Nephron (organoid): Measurements from ENCODE around the gene GALNT11.

Experiments used
- H3K27ac Mint-ChIP-seq, 3 experiments: 2 replicates each; pipeline ENCODE4 v1.8.0; 2020; ENCODE audit warnings: mixed read lengths in 3 of 3, mild to moderate bottlenecking in 2 of 3, moderate library complexity in 1 of 3
- H3K27me3 Mint-ChIP-seq: 2 replicates; pipeline ENCODE4 v1.8.0; 2021; ENCODE audit warnings: low read depth, mild to moderate bottlenecking, moderate library complexity, mixed read lengths
- H3K36me3 Mint-ChIP-seq: 2 replicates; pipeline ENCODE4 v1.8.0; 2020; ENCODE audit warnings: low read depth, mixed read lengths
- H3K4me1 Mint-ChIP-seq: 2 replicates; pipeline ENCODE4 v1.8.0; 2020; ENCODE audit warnings: mixed read lengths
- H3K4me3 Mint-ChIP-seq, 3 experiments: 2 replicates each; pipeline ENCODE4 v1.8.0; 2020; ENCODE audit warnings: mild to moderate bottlenecking in 3 of 3, mixed read lengths in 3 of 3, moderate library complexity in 2 of 3
- H3K9me3 Mint-ChIP-seq: 2 replicates; pipeline ENCODE4 v1.8.0; 2020; ENCODE audit warnings: mixed read lengths
- CTCF ChIP-seq, 3 experiments: fragments of 200-600 bp; sonication (generic); IDR thresholded peaks; one replicate each; pipeline ENCODE4 v1.5.0; 2021; ENCODE audit warnings: antibody characterized with exemption in 3 of 3; ENCODE audit not compliant: unreplicated experiment in 3 of 3

Gene GALNT11

GRCh38 chr7:152108359-152108758 lies 82.9 kb downstream of the GALNT11 start:
- Mint-ChIP-seq H3K4me1 (peaks cover 6% of the 10 kb centered on the region), H3K9me3 (no peaks in the 10 kb centered on the region), H3K36me3 (peaks cover 72% of the 10 kb centered on the region), H3K4me3 (no peak overlapping the region), H3K27me3 (no peaks in the 10 kb centered on the region), H3K27ac (no peak overlapping the region)
- no peak for TF ChIP-seq CTCF (IDR thresholded peaks at IDR 0.05; ENCODE audit: unreplicated experiment in 3 of 3)

DNA sequence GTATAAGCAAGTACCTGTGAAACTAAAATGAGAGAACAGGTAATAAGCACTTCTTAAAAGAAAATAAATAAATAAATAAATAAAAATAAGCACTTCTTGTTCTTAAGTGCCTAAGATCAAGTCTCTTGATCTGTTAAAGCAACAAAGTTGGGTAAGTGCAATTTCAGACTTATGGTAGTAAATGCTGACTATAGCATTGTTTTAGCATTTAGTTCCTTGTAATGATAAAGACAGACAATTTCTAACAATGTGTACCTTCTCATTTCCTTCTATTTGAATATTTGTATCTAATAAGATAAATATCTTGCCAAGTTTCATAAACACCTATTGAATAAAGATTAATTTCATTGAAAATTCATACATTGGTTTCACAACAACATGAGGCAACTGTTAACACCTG lies 87.4 kb downstream of the GALNT11 start:
- no peak for TF ChIP-seq CTCF (IDR thresholded peaks at IDR 0.05; ENCODE audit: unreplicated experiment in 3 of 3)
- peaks cover 79% of the 10 kb centered on the region for H3K36me3 Mint-ChIP-seq
- no peaks in the 10 kb centered on the region for H3K9me3 Mint-ChIP-seq
- H3K27ac Mint-ChIP-seq: no peak overlapping the region
- no peaks in the 10 kb centered on the region for H3K27me3 Mint-ChIP-seq
- H3K4me1 Mint-ChIP-seq: no peaks in the 10 kb centered on the region
- H3K4me3 Mint-ChIP-seq: no peak overlapping the region

DNA sequence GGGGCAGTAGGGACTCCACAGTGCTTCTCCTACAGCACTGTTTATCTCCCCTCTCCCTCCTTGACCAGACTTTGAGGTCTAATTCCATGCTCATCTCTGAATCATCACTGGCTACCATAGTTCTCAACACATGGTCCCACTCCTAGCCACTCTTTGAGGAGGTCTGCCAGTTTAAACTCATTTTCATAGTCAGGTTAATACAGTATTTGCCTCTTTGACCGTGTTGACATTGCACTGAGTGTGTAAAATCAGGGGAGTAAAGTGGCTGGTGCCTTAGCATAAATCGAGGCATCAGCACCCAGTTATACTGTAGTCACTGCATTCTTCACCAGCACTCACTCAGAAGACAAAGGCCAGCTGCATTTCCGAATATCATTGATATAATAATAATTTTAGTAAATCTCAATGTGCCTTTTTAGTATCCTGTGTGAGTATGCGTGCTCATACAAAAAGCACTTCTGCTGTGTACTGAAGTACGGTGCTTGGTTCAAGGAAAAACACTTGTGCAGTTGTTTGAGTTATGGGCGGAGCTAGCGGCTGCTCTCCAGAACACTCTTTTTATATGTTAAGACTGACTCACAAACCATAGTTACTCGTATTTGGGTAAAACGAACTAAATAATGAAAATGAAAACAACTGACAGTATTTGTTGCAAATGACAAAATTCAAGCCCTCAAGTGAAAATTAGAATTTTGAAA lies 89.7 kb downstream of the GALNT11 start:
- Mint-ChIP-seq H3K27me3 (no peaks in the 10 kb centered on the region), H3K36me3 (peaks cover 79% of the 10 kb centered on the region), H3K4me3 (no peak overlapping the region), H3K9me3 (no peaks in the 10 kb centered on the region), H3K27ac (no peak overlapping the region), H3K4me1 (no peaks in the 10 kb centered on the region)
- no peak for TF ChIP-seq CTCF (IDR thresholded peaks at IDR 0.05; ENCODE audit: unreplicated experiment in 3 of 3)

DNA sequence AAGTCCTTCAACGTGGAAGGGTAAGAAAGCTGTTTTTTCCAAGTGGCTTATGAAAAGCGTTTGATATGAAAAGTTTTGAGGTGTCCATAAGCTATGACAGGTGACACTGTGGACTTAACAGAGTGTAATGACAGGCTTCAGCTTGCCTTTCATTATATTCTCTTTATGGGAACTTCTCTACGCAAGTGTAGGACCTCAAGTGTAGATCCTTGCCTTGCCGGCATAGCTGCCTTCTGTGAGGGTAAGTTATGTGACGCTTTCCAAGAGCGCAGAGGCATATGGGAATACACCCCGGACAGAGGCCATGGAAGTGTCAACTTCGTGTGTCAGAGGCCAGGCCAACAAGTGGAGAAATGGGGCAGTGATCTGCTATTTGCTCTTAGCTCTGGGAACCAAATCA lies 91.9 kb downstream of the GALNT11 start:
- no peaks in the 10 kb centered on the region for H3K27me3 Mint-ChIP-seq
- peaks cover 84% of the 10 kb centered on the region for H3K36me3 Mint-ChIP-seq
- H3K4me3 Mint-ChIP-seq: no peak overlapping the region
- TF ChIP-seq CTCF (IDR thresholded peaks at IDR 0.05; ENCODE audit: unreplicated experiment in 3 of 3): no peak
- no peak overlapping the region for H3K27ac Mint-ChIP-seq
- H3K9me3 Mint-ChIP-seq: no peaks in the 10 kb centered on the region
- H3K4me1 Mint-ChIP-seq: no peaks in the 10 kb centered on the region

DNA sequence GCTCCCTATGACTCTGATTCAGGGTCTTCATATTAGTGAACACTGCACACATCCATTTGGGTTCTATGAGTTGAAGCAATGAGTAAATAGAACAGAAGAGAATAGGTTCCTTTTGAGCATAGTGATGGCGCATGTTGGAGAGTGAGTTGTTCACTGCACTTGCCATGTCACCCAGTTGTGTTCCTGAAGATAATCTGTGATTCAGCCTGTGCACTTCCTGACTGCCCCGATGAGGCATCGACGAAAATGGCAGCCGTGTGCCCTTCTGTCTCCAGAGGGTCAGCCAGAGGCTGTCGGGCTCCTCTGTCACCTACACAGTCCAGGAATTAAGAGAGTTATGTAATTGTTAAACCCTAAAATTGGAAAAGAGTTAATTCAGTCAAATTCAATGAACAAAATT lies 94.7 kb downstream of the GALNT11 start:
- H3K36me3 Mint-ChIP-seq: peaks cover 92% of the 10 kb centered on the region
- TF ChIP-seq CTCF (IDR thresholded peaks at IDR 0.05; ENCODE audit: unreplicated experiment in 3 of 3): no peak
- no peaks in the 10 kb centered on the region for H3K4me1 Mint-ChIP-seq
- H3K9me3 Mint-ChIP-seq: peaks cover 21% of the 10 kb centered on the region
- no peak overlapping the region for H3K4me3 Mint-ChIP-seq
- no peaks in the 10 kb centered on the region for H3K27me3 Mint-ChIP-seq
- no peak overlapping the region for H3K27ac Mint-ChIP-seq

GRCh38 chr7:152120776-152121175 lies 95.3 kb downstream of the GALNT11 start:
- no peak for TF ChIP-seq CTCF (IDR thresholded peaks at IDR 0.05; ENCODE audit: unreplicated experiment in 3 of 3)
- no peak overlapping the region for H3K4me3 Mint-ChIP-seq
- peaks cover 93% of the 10 kb centered on the region for H3K36me3 Mint-ChIP-seq
- no peaks in the 10 kb centered on the region for H3K4me1 Mint-ChIP-seq
- H3K9me3 Mint-ChIP-seq: peaks cover 24% of the 10 kb centered on the region
- H3K27me3 Mint-ChIP-seq: no peaks in the 10 kb centered on the region
- H3K27ac Mint-ChIP-seq: no peak overlapping the region
